ENCODE results near the gene RAB28. TPM values are rescaled to one million over a fixed set of nuclear protein-coding genes. Genes with fewer than 3 reads are reported as not detected.

Gene RAB28
- total and polyA plus RNA-seq, 7 donors: 12.7 to 32.1 (median 24.1) TPM

DNA sequence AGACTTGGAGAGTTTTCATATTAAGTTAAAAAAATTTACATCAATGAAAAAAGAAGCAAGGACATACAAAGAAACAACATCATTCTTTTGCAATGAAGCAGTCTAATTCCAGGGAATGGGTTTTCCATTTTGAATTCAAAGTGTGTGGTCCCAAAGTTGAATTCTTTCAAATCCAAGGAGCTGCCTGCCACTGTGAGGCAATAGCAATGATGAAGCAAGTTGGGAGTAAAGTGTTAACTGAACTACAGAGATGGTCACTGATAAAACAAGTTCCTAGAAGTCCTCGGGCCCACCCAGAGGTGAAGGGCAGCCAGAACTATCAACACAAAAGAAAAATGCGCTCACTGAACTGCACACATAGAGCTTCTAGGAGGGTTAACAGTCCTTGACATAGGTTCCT lies 115.9 kb downstream of the RAB28 start:
- no peak for DNase-seq
- Histone ChIP-seq H3K27me3 (no peaks in the 10 kb centered on the region), H3K9me3 (no peaks in the 10 kb centered on the region), H3K36me3 (peaks cover 0 to 4% (median 0%) of the 10 kb centered on the region in 4 donors), H3K4me1 (peaks cover 0 to 9% (median 4%) of the 10 kb centered on the region in 4 donors), H3K4me3 (no peak overlapping the region), H3K27ac (no peak overlapping the region)
- WGBS, 2 donors: 89 to 91% methylated on average over 2 of the region's 2 CpGs
- intact Hi-C loops (cut with DNase I): no loop called here
- TF ChIP-seq POLR2A (IDR thresholded peaks at IDR 0.05) (no peak), POLR2AphosphoS5 (IDR thresholded peaks at IDR 0.05) (no peak), EP300 (IDR thresholded peaks at IDR 0.05) (no peak)
- TF ChIP-seq, protein P1, sequence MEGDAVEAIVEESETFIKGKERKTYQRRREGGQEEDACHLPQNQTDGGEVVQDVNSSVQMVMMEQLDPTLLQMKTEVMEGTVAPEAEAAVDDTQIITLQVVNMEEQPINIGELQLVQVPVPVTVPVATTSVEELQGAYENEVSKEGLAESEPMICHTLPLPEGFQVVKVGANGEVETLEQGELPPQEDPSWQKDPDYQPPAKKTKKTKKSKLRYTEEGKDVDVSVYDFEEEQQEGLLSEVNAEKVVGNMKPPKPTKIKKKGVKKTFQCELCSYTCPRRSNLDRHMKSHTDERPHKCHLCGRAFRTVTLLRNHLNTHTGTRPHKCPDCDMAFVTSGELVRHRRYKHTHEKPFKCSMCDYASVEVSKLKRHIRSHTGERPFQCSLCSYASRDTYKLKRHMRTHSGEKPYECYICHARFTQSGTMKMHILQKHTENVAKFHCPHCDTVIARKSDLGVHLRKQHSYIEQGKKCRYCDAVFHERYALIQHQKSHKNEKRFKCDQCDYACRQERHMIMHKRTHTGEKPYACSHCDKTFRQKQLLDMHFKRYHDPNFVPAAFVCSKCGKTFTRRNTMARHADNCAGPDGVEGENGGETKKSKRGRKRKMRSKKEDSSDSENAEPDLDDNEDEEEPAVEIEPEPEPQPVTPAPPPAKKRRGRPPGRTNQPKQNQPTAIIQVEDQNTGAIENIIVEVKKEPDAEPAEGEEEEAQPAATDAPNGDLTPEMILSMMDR (IDR thresholded peaks at IDR 0.05): no peak

- Histone ChIP-seq H3K27ac (no peak overlapping the region), H3K9me3 (no peaks in the 10 kb centered on the region), H3K36me3 (peaks cover 0 to 4% (median 0%) of the 10 kb centered on the region in 4 donors), H3K4me1 (peaks cover 0 to 9% (median 4%) of the 10 kb centered on the region in 4 donors), H3K27me3 (no peaks in the 10 kb centered on the region), H3K4me3 (no peak overlapping the region)
- no peak for TF ChIP-seq EP300 (IDR thresholded peaks at IDR 0.05)
- TF ChIP-seq, protein P1 (IDR thresholded peaks at IDR 0.05): no peak
- no peak for TF ChIP-seq POLR2AphosphoS5 (IDR thresholded peaks at IDR 0.05)
- no peak for TF ChIP-seq POLR2A (IDR thresholded peaks at IDR 0.05)
- no peak for DNase-seq
- intact Hi-C loops (cut with DNase I): no loop called here
- WGBS, 2 donors: 94 to 95% methylated on average over 6 of the region's 6 CpGs
Measured at GRCh38 chr4:13367691-13368090, 116.4 kb downstream of the RAB28 start.

- Histone ChIP-seq H3K27me3 (no peaks in the 10 kb centered on the region), H3K9me3 (no peaks in the 10 kb centered on the region), H3K36me3 (peaks cover 0 to 4% (median 0%) of the 10 kb centered on the region in 4 donors), H3K4me3 (no peak overlapping the region), H3K4me1 (peaks cover 0 to 9% (median 4%) of the 10 kb centered on the region in 4 donors), H3K27ac (no peak overlapping the region)
- DNase-seq: no peak
- TF ChIP-seq POLR2AphosphoS5 (IDR thresholded peaks at IDR 0.05): no peak
- intact Hi-C loops (cut with DNase I): no loop called here
Measured at GRCh38 chr4:13367244-13367643, 116.9 kb downstream of the RAB28 start.

DNA sequence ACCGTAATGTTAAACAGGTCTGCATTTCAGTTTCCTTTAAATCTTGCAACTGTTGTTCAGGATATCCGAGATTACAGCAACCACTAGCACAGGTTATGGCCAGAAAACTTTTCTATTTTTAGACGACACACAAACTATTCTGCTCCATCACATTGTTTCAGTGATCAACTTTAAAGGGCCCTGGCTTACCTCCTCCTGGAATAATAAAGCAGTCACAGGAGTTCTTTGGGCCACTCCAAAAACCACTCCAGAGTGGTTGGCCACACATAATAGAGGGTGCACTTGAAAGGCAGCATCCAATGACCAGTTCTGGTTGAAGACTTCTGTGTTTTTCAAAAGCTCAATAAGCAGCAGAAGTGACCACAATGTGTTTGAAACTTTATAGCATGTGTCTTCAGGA lies 118.9 kb downstream of the RAB28 start:
- no peak overlapping the region for H3K4me3 ChIP-seq
- peaks cover 0 to 12% (median 4%) of the 10 kb centered on the region in 4 donors for H3K4me1 ChIP-seq
- intact Hi-C loops (cut with DNase I): no loop called here
- DNase-seq: no peak
- H3K27ac ChIP-seq: no peak overlapping the region
- 91 to 93% methylated on average over 3 of the region's 3 CpGs for WGBS, 2 donors
- no peaks in the 10 kb centered on the region for H3K9me3 ChIP-seq
- no peaks in the 10 kb centered on the region for H3K27me3 ChIP-seq
- TF ChIP-seq EP300 (IDR thresholded peaks at IDR 0.05): no peak
- TF ChIP-seq, protein P1 (IDR thresholded peaks at IDR 0.05): no peak
- TF ChIP-seq POLR2A (IDR thresholded peaks at IDR 0.05): no peak
- no peak for TF ChIP-seq POLR2AphosphoS5 (IDR thresholded peaks at IDR 0.05)
- no peaks in the 10 kb centered on the region for H3K36me3 ChIP-seq

DNA sequence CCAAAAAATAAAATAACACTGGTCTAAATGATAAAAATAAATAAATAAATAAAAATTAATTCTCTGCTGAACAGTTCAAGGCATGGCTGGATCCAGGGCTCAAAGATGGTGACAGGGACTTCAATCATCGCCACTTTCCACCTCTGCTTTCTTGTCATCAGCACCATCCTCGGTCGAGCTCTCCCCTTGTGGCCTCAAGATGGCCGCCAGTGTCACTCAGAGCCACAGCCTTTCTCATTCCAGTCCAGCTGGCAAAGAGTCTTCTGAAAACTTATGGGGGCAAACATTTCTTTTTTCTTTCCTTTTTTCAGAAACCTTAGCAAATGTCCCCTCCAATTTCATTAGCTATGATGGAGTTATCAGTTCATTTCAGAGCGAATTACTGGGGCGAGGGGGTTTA lies 119.5 kb downstream of the RAB28 start:
- WGBS, 2 donors: 97 to 98% methylated on average over 6 of the region's 6 CpGs
- Histone ChIP-seq H3K4me1 (peaks cover 0 to 17% (median 7%) of the 10 kb centered on the region in 4 donors), H3K27me3 (no peaks in the 10 kb centered on the region), H3K36me3 (no peaks in the 10 kb centered on the region), H3K9me3 (no peaks in the 10 kb centered on the region), H3K4me3 (no peak overlapping the region), H3K27ac (no peak overlapping the region)
- intact Hi-C loops (cut with DNase I): no loop called here
- no peak for TF ChIP-seq EP300 (IDR thresholded peaks at IDR 0.05)
- TF ChIP-seq, protein P1 (IDR thresholded peaks at IDR 0.05): no peak
- no peak for TF ChIP-seq POLR2AphosphoS5 (IDR thresholded peaks at IDR 0.05)
- no peak for TF ChIP-seq POLR2A (IDR thresholded peaks at IDR 0.05)
- DNase-seq: no peak
